OCI-LY3 (cell line): Measurements from ENCODE around the gene TLR9.

Experiments used
- EZH2phosphoT487 ChIP-seq: fragments of 200-600 bp; shearing (Covaris generic); IDR thresholded peaks from 2 replicates; pipeline ENCODE4 v1.6.1; 2018; ENCODE audit warnings: antibody characterized with exemption, mixed run types, low read depth
- TF ChIP-seq, protein P1 (sequence below): fragments of 200-600, 300-600 bp; sonication (generic); IDR thresholded peaks from 2 replicates; pipeline ENCODE4 v1.5.1; 2014; ENCODE audit warnings: antibody characterized with exemption, low read length, low read depth

DNA sequence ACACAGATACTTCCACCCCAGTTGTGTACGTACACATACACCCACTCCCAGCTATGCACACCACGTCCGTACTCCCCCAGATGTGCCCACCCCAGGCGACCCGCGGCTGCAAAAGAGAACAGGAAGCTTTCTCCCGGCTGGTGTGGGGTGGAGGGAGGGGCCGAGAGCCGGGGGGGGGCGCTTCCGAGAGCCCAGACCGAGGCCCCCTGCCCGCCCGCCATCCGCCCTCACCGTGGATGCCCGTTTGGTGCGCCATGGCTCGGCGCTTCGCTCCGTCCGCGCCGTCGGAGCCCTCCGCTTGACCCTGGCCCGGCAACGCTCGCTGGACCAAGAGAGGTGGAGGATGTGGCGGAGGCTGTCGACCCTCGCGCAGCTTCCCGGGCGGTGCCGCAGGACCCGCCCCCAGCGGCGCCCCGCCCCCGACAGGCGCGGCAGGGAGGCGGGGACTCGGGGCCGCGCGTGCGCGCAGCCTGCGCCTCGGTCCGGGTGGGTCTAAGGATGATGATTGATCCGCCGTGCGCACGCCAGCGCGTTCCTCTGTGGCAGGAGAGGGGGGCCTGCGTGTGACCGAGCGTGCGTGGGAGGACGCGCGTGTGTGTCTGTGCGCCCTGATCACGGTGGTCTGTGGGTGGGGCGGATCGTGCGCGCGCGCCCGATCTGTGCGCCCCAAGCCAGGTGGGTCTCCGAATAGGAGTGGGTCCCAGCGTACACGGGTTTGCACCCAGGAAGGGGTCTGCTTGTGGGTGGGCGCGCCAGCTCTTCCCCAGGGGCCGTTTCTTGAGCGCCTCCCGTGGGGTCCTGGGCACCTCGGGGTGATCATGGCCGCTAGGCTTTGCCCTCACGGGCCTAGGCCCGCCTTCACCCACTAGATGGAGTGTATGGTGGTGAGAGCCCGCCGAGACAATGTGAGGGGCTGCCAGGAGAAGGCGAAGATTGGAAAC, 13.6 kb upstream of the TLR9 start, which contains the start of gene TWF2:
- TF ChIP-seq, protein P1, sequence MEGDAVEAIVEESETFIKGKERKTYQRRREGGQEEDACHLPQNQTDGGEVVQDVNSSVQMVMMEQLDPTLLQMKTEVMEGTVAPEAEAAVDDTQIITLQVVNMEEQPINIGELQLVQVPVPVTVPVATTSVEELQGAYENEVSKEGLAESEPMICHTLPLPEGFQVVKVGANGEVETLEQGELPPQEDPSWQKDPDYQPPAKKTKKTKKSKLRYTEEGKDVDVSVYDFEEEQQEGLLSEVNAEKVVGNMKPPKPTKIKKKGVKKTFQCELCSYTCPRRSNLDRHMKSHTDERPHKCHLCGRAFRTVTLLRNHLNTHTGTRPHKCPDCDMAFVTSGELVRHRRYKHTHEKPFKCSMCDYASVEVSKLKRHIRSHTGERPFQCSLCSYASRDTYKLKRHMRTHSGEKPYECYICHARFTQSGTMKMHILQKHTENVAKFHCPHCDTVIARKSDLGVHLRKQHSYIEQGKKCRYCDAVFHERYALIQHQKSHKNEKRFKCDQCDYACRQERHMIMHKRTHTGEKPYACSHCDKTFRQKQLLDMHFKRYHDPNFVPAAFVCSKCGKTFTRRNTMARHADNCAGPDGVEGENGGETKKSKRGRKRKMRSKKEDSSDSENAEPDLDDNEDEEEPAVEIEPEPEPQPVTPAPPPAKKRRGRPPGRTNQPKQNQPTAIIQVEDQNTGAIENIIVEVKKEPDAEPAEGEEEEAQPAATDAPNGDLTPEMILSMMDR: peak; percentile 57
- no peak for TF ChIP-seq EZH2phosphoT487
